ENCODE measurements around the gene SNCA. TPM values are rescaled to one million over a fixed set of nuclear protein-coding genes. Genes with fewer than 3 reads are reported as not detected.

Gene SNCA
- total and polyA plus RNA-seq, 7 donors = 3.5 to 27.0 (median 20.4) TPM

- peak; percentile 71 for DNase-seq
- H3K9me3 ChIP-seq = no peaks in the 10 kb centered on the region
- 84 to 87% methylated on average over 2 of the region's 2 CpGs for WGBS, 2 donors
- peak overlapping the region in 1 of 4 donors; percentile 2 for H3K27ac ChIP-seq
- H3K27me3 ChIP-seq = no peaks in the 10 kb centered on the region
- no peaks in the 10 kb centered on the region for H3K36me3 ChIP-seq
- TF ChIP-seq, protein P1, sequence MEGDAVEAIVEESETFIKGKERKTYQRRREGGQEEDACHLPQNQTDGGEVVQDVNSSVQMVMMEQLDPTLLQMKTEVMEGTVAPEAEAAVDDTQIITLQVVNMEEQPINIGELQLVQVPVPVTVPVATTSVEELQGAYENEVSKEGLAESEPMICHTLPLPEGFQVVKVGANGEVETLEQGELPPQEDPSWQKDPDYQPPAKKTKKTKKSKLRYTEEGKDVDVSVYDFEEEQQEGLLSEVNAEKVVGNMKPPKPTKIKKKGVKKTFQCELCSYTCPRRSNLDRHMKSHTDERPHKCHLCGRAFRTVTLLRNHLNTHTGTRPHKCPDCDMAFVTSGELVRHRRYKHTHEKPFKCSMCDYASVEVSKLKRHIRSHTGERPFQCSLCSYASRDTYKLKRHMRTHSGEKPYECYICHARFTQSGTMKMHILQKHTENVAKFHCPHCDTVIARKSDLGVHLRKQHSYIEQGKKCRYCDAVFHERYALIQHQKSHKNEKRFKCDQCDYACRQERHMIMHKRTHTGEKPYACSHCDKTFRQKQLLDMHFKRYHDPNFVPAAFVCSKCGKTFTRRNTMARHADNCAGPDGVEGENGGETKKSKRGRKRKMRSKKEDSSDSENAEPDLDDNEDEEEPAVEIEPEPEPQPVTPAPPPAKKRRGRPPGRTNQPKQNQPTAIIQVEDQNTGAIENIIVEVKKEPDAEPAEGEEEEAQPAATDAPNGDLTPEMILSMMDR (IDR thresholded peaks at IDR 0.05) = no peak
- TF ChIP-seq POLR2AphosphoS5 (IDR thresholded peaks at IDR 0.05) = no peak
- no peak for TF ChIP-seq POLR2A (IDR thresholded peaks at IDR 0.05)
- no peak for TF ChIP-seq EP300 (IDR thresholded peaks at IDR 0.05)
- H3K4me1 ChIP-seq = no peaks in the 10 kb centered on the region
- intact Hi-C loops (cut with DNase I) = no loop called here
- no peak overlapping the region for H3K4me3 ChIP-seq
Observed at GRCh38 chr4:89788206-89789072, 48.5 kb downstream of the SNCA start.

GRCh38 chr4:89784686-89785231 is 52.2 kb downstream of the SNCA start:
- Histone ChIP-seq H3K4me3 (no peak overlapping the region), H3K36me3 (no peaks in the 10 kb centered on the region), H3K27me3 (no peaks in the 10 kb centered on the region), H3K4me1 (no peaks in the 10 kb centered on the region), H3K27ac (no peak overlapping the region), H3K9me3 (no peaks in the 10 kb centered on the region)
- intact Hi-C loops (cut with DNase I) = no loop called here
- WGBS, 2 donors = 89 to 94% methylated on average over 2 of the region's 2 CpGs
- no peak for TF ChIP-seq EP300 (IDR thresholded peaks at IDR 0.05)
- no peak for TF ChIP-seq POLR2A (IDR thresholded peaks at IDR 0.05)
- TF ChIP-seq, protein P1 (IDR thresholded peaks at IDR 0.05) = no peak
- no peak for DNase-seq

DNA sequence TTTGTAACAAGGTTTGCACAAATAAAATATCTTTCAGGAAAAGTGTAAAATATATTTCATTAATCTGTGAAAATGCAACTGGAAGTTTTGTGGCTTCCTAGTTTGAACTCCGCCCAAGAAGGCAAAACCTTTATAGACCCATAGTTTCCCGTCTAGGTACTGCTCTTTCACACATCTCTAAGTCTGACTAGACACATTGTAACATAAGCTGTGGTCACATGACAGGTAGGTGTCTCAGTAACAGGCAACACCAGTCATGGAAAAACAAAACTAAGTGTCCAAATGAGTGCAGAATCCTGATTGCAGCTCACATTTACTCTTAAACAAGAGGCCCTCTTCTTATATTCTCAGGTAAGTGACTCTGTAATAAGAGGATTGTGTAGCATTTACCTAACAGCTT is 55.6 kb downstream of the SNCA start:
- TF ChIP-seq POLR2AphosphoS5 (IDR thresholded peaks at IDR 0.05) (no peak), POLR2A (IDR thresholded peaks at IDR 0.05) (no peak), EP300 (IDR thresholded peaks at IDR 0.05) (no peak)
- TF ChIP-seq, protein P1 (IDR thresholded peaks at IDR 0.05) = no peak

GRCh38 chr4:89773805-89774204 is 63.2 kb downstream of the SNCA start:
- no peak overlapping the region for H3K4me3 ChIP-seq
- TF ChIP-seq POLR2AphosphoS5 (IDR thresholded peaks at IDR 0.05) (no peak), EP300 (IDR thresholded peaks at IDR 0.05) (no peak), POLR2A (IDR thresholded peaks at IDR 0.05) (no peak)
- TF ChIP-seq, protein P1 (IDR thresholded peaks at IDR 0.05) = no peak
- no peaks in the 10 kb centered on the region for H3K27me3 ChIP-seq
- no peak for DNase-seq
- H3K4me1 ChIP-seq = no peaks in the 10 kb centered on the region
- no peak overlapping the region for H3K27ac ChIP-seq
- intact Hi-C loops (cut with DNase I) = no loop called here
- 84% methylated on average over 2 of the region's 2 CpGs for WGBS, 2 donors
- H3K9me3 ChIP-seq = peaks cover 0 to 4% (median 0%) of the 10 kb centered on the region in 4 donors
- no peaks in the 10 kb centered on the region for H3K36me3 ChIP-seq

More for the DNA sequence above, 55.6 kb downstream of the SNCA start:
- intact Hi-C loops (cut with DNase I) = no loop called here
- H3K9me3 ChIP-seq = peaks cover 0 to 7% (median 0%) of the 10 kb centered on the region in 4 donors
- DNase-seq = no peak
- no peaks in the 10 kb centered on the region for H3K4me1 ChIP-seq
- H3K27me3 ChIP-seq = no peaks in the 10 kb centered on the region
- WGBS, 2 donors = 56 to 69% methylated on average over 2 of the region's 2 CpGs
- no peak overlapping the region for H3K27ac ChIP-seq
- no peak overlapping the region for H3K4me3 ChIP-seq
- no peaks in the 10 kb centered on the region for H3K36me3 ChIP-seq

Measured in sigmoid colon (tissue), 7 donors.